GM20431 (cell line): ENCODE measurements around the gene ZNF554.
"Not testable (repeated sequence)": the region's sequence is repeated elsewhere in the genome, so short reads cannot be mapped to it uniquely, and the experiment has no call there.

Experiments used
- in situ Hi-C: fragments of 300-500 bp; cut with MseI, MboI; formaldehyde crosslinking; loops from one replicate; pipeline ENCODE4 v1.15.0; 2020; ENCODE audit warnings: low sequenced_read_pairs; ENCODE audit not compliant: unreplicated experiment

Gene ZNF554

DNA sequence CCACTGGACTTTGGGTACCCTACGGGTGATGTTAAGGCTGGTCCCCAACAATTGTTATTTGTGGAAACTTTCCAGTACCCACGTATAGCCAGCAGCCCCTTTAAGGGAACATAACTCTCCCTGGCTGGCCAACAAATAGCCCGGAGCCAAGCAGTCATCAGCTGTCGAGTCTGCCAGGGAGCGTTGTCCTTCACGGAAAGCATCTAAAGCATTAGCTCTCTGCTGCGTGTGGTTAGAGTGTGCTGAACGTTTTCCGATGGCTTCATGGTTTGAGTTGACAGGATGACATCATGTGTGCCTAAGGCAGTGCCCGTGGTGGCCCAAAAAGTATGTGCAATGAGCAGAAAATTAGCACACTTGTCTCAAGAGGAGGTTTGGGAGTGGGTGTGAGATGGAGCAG is 44.1 kb downstream of the ZNF554 start:
- in situ Hi-C loops = no loop called here

DNA sequence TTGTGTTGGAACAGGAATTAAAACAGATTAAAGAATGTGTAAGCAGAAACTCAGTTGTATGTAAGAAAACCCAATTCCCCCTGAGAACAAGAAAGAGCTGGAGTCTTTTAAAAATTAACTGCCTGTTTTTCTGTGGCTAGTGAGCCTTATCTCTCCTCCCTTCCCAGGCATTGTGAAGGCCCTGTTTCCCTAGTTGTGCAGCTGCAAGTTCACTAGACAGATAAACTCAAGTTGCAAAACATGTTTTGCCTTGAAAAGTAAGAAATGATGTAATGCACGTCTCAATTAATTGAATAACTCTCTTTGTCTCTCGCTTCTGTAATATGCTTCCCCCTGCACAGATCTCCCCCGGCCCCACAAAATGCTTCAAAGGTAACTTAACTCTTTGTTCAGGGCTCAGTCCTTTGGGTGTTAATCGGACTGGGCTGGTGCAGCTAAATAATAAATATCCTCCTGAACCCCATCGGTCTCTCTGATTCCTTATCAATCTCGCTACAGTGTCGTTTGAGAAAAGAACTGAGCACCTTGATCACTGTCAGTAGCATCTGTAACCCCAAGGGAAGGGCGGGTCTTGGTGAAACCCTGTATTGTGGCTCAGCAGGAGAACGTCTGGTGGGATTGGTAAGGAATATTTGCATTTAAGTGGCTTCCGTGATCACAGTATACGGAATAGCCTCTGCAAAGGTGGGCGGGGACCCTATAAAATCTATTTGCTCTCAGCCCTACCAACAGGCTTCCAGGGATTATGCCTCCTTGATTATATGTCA is 45.8 kb downstream of the ZNF554 start:
- in situ Hi-C loops = no loop called here

DNA sequence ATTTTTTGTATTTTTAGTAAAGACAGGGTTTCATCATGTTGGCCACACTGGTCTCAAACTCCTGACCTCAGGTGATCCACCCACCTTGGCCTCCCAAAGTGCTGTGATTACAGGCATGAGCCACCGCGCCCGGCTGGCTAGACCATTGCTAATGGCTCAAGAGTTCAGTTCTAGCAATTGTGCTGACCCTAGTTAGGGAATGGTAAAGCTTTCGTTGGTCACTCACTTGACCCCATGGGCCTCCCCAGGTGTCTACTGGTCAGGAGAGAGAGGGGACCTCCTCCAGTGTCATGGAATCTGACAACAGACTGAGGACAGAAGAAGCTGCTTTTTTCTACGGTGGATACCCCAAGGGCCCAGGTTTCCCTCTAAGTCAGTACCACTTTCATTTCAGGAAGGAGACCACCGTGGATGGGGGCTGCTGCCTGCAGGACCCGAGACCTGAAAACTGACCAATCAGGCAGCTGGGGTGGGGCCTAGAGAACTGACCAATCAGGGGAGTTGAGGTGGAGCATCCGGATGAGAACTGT is 46.9 kb downstream of the ZNF554 start:
- in situ Hi-C loops = no loop called here

DNA sequence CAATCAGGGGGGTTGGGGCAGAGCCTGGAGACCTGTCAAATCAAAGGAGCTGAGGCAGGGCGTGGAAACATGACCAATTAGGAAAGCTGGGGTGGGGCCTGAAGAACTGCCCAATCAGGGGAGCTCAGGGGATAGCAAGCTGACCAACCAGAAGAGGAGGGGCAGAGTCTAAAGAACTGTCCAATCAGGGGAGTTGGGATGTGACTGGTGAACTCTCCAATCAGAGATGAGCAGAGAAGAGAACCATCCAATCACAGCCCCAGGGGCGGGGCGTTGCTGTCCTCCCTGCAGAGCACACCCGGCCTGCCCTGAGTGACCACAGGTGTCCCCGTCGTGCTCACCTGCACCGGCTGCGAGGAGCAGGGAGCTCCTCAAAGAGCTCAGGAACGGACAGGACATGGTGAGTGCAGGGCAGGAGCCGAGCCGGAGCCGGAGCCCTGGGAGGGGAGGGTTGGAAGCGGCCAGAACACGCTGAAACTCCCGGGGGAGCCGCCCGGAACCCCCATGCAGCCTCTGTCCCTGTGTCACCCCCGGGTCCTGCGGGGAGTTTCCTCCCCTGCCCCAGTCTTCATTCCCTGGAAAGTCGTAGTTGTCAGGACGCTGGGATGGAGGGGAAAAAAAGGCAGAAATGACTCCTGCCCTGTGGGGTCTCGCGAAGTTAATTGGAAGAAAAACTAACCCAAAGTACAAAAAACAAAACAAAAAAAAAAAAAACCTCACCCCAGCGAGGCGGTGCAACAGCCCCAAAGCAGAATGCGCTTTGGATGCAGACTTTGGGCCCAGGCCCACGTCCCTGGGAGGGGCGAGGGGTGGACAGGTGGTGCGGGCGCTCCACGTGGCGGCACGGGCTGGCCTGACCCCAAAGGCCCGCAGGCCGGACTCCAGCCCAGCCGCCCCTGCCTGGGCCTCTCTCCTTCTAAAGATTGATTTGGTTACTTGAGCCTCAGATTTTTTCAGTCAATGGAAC is 47.6 kb downstream of the ZNF554 start, which contains the start of gene ZNF556:
Gene ZNF556 (plus strand): TSS at position 311 of the 967 bp plus-strand sequence. CDS start 87 bp downstream, at position 398.
- in situ Hi-C loops = no loop called here

DNA sequence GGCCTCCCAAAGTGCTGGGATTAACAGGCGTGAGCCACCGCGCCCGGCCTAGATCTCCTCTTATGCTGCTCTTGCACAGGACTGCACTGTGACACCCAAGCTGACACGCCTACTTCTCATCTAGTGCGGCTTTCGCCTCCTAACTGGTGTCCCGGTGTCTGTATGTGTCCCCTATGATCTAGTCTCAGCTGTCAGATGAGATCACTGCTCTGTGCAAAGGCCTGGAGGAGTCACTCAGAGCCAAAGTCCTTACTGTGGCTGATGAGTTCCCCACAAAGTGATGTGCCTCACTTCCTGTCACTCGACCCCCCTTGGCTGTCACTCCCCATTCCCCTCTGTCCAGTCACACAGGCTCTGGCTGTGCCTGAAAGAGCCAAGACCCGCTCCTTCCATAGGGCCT is 50.0 kb downstream of the ZNF554 start:
- in situ Hi-C loops = no loop called here

DNA sequence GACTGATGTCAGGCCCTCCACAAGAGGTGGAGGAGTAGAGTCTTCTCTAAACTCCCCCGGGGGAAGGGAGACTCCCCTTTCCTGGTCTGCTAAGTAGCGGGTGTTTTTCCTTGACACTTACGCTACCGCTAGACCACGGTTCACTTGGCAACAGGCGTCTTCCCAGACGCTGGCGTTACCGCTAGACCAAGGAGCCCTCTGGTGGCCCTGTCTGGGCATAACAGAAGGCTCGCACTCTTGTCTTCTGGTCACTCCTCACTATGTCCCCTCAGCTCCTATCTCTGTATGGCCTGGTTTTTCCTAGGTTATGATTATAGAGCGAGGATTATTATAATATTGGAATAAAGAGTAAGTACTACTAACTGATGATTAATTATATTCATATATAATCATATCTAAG is 52.5 kb downstream of the ZNF554 start:
- in situ Hi-C loops = not testable (repeated sequence)

DNA sequence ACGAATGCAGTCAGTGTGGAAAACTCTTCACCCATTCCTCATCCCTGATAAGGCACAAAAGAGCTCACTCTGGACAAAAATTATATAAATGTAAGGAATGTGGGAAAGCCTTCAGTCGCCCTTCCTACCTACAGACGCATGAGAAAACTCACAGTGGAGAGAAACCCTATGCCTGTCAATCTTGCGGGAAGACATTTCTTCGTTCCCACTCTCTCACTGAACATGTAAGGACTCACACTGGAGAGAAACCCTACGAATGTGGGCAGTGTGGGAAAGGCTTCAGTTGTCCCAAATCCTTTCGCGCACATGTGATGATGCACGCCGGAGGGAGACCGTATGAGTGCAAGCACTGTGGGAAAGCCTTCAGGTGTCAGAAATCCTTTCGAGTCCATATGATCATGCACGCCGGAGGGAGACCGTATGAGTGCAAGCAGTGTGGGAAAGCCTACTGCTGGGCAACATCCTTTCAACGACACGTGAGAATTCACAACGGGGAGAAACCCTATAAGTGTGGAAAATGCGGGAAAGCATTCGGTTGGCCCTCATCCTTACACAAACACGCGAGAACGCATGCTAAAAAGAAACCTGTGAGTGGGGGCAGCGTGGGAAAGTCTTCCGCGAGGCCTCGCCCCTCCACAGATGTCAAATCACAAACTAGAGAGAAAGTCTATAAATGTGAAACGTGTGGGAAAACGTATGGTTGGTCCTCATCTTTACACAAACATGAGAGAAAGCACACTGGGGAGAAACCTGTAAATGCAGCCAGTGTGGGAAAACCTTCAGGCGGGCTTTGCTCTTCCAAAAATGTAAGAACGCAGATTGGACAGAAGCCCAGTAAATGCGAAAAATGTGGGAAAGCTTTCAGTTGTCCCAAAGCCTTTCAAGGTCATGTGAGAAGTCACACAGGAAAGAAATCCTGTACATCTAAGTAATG is 58.0 kb downstream of the ZNF554 start:
- in situ Hi-C loops = no loop called here

DNA sequence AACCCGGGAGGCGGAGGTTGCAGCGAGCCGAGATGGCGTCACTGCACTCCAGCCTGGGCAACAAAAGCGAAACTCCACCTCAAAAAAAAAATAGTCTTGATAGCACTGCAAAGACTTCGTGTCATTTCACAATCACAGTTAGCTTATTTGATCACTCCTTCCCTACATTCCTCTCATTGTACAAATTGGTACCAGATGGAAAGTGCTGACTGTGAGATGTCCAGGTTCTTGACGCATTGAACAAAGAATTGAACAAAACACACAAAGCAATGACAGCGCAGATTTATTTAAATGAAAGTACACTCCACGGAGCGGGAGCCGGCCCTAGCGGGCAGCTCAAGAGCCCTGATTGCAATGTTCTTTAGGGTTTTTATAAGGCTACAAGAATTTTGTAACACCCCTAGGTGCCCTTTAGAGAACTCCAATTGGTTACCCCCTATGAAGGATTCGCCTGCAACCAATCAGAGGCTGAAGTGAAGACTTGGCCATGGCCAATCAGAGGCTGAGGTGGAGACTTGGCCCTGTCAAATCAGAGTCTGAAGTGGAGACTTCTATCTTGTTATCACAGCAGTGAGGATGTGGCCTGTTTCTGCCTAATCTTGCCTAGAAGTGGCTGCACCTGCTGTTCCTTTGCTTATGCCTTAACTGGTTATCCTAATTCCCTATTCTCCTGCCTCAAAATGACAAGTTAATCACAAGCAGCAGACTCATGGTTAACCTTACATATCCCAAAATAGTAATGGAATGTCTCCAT is 64.2 kb downstream of the ZNF554 start:
- in situ Hi-C loops = no loop called here

DNA sequence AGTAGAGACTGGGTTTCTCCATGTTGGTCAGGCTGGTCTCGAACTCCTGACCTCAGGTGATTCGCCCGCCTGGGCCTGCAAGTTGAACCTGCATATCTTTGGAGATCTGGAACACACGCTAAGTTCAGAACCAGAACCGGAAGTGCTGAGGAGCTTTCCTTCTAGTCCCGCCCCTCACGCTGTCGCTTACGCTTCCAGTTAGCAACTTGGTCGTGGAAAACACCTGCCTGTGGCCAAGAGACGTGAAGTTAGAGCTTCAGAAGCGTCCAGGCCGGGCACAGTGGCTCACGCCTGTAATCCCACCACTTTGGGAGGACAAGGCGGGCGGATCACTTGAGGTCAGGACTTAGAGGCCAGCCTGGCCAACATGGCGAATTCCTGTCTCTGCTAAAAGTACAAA is 66.1 kb downstream of the ZNF554 start:
- in situ Hi-C loops = no loop called here
